ENCODE data around the gene MTUS2.

DNA sequence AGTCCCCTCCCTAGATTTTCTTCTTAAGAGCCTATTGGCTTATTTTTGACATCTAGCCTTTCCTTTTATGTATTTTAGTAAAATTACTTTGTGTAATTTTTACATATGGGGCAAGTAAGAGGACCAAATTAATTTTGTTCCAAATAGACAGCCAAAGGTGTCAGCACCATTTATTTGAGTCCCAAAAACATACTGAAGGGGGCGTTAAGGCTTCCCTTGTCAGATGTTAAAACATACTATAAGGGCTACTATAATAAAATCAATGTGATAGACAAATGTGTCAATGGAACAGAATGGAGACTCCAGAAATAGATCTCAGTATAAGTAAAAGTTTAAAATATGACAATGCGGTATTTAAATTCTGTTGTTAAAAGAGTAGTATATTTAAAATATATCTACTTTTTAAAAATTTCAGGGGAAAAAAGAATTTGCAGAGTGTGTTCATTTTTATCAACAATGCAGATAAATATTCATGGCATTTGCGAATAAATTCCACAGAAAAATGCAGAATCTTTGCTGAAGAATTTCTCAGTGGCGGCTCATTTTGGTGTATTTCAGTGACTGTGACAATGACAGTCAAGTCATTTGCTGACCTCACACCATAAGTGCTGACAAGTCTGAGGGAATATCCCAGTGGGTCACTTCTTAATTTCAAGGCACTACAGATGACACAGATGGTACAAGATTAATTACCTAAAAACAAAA, 133.7 kb downstream of the MTUS2 start:
- TF ChIP-seq, protein P1, sequence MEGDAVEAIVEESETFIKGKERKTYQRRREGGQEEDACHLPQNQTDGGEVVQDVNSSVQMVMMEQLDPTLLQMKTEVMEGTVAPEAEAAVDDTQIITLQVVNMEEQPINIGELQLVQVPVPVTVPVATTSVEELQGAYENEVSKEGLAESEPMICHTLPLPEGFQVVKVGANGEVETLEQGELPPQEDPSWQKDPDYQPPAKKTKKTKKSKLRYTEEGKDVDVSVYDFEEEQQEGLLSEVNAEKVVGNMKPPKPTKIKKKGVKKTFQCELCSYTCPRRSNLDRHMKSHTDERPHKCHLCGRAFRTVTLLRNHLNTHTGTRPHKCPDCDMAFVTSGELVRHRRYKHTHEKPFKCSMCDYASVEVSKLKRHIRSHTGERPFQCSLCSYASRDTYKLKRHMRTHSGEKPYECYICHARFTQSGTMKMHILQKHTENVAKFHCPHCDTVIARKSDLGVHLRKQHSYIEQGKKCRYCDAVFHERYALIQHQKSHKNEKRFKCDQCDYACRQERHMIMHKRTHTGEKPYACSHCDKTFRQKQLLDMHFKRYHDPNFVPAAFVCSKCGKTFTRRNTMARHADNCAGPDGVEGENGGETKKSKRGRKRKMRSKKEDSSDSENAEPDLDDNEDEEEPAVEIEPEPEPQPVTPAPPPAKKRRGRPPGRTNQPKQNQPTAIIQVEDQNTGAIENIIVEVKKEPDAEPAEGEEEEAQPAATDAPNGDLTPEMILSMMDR (IDR thresholded peaks at IDR 0.05): peak; percentile 20; the same call in 1 of the 2 replicates
- TF ChIP-seq ZFX (IDR thresholded peaks at IDR 0.05; ENCODE audit: borderline replicate concordance): no peak

Measured in 22Rv1 (cell line).